Measurements from ENCODE around the gene COL9A1.

- TF ChIP-seq CTCF (IDR thresholded peaks at IDR 0.05) (no peak), POLR2A (IDR thresholded peaks at IDR 0.05) (no peak)
Measured at GRCh38 chr6:70292193-70292592, 10.7 kb downstream of the COL9A1 start.
